MM.1S (cell line): ENCODE measurements around the gene FUT8.

Experiments used
- CTCF ChIP-seq: fragments of 300-600 bp; sonication (generic); IDR thresholded peaks from 2 replicates; pipeline ENCODE4 v1.5.1; 2016; ENCODE audit warnings: antibody characterized with exemption, low read length, mixed read lengths
- EZH2 ChIP-seq: fragments of 300-600 bp; sonication (generic); optimal IDR thresholded peaks from 2 replicates; pipeline ENCODE3; 2017; ENCODE audit warnings: low read depth, mild to moderate bottlenecking, antibody characterized with exemption, low read length, mixed read lengths
- EZH2phosphoT487 ChIP-seq: fragments of 300-600 bp; sonication (generic); IDR thresholded peaks from 2 replicates; pipeline ENCODE4 v1.6.1; 2018; ENCODE audit warnings: antibody characterized with exemption, low read length

GRCh38 chr14:65500075-65500474, 87.5 kb downstream of the FUT8 start:
- TF ChIP-seq CTCF = no peak
- TF ChIP-seq EZH2 = no peak
- TF ChIP-seq EZH2phosphoT487 = no peak
